ENCODE results near the gene NHLRC4.

The NHLRC4 gene

GRCh38 chr16:608019-608418 lies 41.2 kb downstream of the NHLRC4 start:
- ATAC-seq: peak; percentile 76
- Mint-ChIP-seq H3K4me3 (no peak overlapping the region), H3K27ac (no peak overlapping the region), H3K9me3 (peaks cover 3% of the 10 kb centered on the region), H3K27me3 (no peaks in the 10 kb centered on the region), H3K36me3 (peaks cover 11% of the 10 kb centered on the region), H3K4me1 (peaks cover 34% of the 10 kb centered on the region)

- Mint-ChIP-seq H3K27me3 (no peaks in the 10 kb centered on the region), H3K4me3 (no peak overlapping the region), H3K27ac (no peak overlapping the region), H3K9me3 (peaks cover 3% of the 10 kb centered on the region), H3K36me3 (peaks cover 15% of the 10 kb centered on the region), H3K4me1 (peaks cover 25% of the 10 kb centered on the region)
- no peak for ATAC-seq
Measured at GRCh38 chr16:609316-609715, 42.5 kb downstream of the NHLRC4 start.

GRCh38 chr16:609984-610383 lies 43.2 kb downstream of the NHLRC4 start:
- peaks cover 31% of the 10 kb centered on the region for H3K4me1 Mint-ChIP-seq
- no peak for ATAC-seq
- peaks cover 3% of the 10 kb centered on the region for H3K9me3 Mint-ChIP-seq
- H3K27me3 Mint-ChIP-seq: no peaks in the 10 kb centered on the region
- no peak overlapping the region for H3K4me3 Mint-ChIP-seq
- H3K27ac Mint-ChIP-seq: no peak overlapping the region
- H3K36me3 Mint-ChIP-seq: peaks cover 21% of the 10 kb centered on the region

- ATAC-seq: no peak
- no peak overlapping the region for H3K27ac Mint-ChIP-seq
- peaks cover 36% of the 10 kb centered on the region for H3K4me1 Mint-ChIP-seq
- H3K4me3 Mint-ChIP-seq: no peak overlapping the region
- peaks cover 15% of the 10 kb centered on the region for H3K36me3 Mint-ChIP-seq
- H3K27me3 Mint-ChIP-seq: no peaks in the 10 kb centered on the region
- no peaks in the 10 kb centered on the region for H3K9me3 Mint-ChIP-seq
Measured at GRCh38 chr16:610513-611381, 43.9 kb downstream of the NHLRC4 start.

GRCh38 chr16:615122-615521 lies 48.3 kb downstream of the NHLRC4 start:
- Mint-ChIP-seq H3K4me1 (peaks cover 21% of the 10 kb centered on the region), H3K4me3 (no peak overlapping the region), H3K9me3 (no peaks in the 10 kb centered on the region), H3K27me3 (no peaks in the 10 kb centered on the region), H3K36me3 (peaks cover 15% of the 10 kb centered on the region), H3K27ac (peak overlapping the region; percentile 57)
- ATAC-seq: peak; percentile 76

- Mint-ChIP-seq H3K36me3 (peaks cover 15% of the 10 kb centered on the region), H3K4me3 (no peak overlapping the region), H3K27me3 (no peaks in the 10 kb centered on the region), H3K9me3 (no peaks in the 10 kb centered on the region), H3K27ac (no peak overlapping the region), H3K4me1 (peaks cover 11% of the 10 kb centered on the region)
- ATAC-seq: no peak
Measured at GRCh38 chr16:616733-617586, 50.2 kb downstream of the NHLRC4 start.

- Mint-ChIP-seq H3K4me1 (peaks cover 11% of the 10 kb centered on the region), H3K27me3 (no peaks in the 10 kb centered on the region), H3K27ac (no peak overlapping the region), H3K9me3 (no peaks in the 10 kb centered on the region), H3K36me3 (peaks cover 15% of the 10 kb centered on the region), H3K4me3 (no peak overlapping the region)
- no peak for ATAC-seq
Measured at GRCh38 chr16:617855-618254, 51.0 kb downstream of the NHLRC4 start.

All from stimulated activated memory B cell treated with anti-CD40 and anti-IgM and Interleukin-4, amounts not matched to agents 10 μg/mL and 1 μg/mL and 100 μg/mL, for 72 hours (primary cell).